GM21381 (cell line): ENCODE data around the gene NRL.

ENCODE experiments used
- ATAC-seq: cut with Tn5 transposase; IDR thresholded peaks from one replicate; pipeline ENCODE4 v1.9.1; 2021; ENCODE audit warnings: mild to moderate bottlenecking, moderate library complexity; ENCODE audit not compliant: unreplicated experiment

The NRL gene

DNA sequence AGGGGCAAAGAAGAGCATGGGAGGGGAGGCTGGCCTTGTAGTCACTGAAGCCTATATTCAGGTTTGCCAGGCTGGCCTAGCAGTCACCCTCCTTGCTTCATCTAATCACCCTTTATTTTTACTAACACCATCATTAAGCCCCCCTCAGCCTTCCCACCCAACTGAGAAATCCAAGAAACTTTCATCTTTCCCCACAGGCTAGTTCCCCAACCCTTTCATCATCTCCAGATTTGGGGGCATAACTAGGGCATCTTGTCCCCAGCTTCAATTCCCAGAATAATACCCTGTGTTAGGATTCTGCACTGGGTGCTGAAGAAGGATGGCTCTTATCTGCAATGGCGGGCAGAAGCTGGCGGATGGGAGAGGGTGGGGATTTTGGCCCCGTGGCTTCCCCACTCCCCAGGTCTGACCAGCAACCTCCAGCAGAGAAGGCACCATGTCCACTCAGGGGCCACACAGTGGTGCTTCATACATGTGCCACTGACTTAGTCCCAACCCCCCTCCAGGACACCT, 13.7 kb downstream of the NRL start:
- no peak for ATAC-seq

DNA sequence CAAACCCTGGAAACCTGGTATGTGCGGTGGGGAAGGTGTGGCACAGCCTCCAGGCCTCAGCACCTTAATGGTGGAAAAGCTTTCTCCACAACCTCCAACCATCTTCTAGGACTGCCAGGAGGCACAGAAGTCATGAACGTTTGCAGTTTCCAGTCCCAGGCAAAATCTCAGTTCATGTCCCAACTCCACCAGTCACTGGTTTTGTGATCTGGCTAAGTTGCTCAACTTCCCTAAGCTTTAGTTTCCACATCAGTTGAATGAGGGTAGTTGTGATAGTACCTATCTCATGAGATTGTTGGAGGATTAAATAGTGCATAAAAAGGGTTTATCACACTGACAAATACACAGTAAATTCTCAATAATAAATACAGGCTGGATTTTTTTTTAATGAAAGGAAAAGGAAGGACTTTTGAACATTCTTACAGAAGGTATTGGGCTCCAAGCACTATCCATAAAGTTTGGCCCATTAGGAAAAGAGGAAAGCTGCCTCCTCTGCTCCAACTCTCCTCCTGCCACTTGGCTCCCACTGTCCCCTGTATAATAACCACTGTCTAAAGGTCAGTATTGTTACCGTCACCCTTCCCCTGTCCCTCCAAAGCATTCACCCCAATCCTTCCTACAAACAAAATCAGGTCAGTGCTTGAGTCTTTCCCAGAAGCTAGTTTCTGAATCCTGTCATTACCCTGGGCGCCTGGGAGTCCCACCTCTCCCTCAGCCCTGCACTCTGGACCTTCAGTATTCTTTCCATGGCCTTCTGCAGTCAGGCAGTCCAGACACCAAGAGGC, 14.4 kb downstream of the NRL start:
- ATAC-seq, result no peak

DNA sequence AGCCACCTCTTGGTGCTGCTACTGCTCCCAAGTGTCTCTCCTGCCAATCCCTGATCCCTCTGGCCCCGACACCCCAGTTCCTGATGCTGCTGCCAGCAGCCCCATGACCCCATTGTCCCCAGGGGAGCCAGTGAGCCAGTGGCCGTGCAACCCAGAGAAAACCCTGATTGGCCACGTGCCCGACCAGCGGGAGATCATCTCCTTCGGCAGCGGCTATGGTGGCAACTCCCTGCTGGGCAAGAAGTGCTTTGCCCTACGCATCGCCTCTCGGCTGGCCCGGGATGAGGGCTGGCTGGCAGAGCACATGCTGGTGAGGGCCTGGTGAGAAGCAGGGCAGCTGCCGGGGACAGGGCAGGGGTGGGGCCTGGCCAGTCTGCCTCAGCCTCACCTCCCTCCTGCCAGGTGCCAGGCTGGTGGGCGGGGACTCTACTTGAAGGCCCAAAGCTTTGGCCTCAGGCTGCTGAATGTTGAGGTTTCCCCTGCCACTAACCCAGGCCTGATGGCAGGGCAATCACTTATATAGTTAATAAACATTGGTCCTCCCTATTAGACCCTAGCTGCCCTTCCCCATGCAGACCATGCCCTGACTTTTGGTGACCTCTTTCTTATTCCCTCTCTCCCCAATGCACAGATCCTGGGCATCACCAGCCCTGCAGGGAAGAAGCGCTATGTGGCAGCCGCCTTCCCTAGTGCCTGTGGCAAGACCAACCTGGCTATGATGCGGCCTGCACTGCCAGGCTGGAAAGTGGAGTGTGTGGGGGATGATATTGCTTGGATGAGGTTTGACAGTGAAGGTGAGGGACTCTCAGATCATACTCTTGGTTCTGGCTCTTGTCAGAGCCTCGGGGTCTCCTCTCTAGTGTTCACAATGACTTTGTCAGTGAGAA, 15.6 kb downstream of the NRL start:
- no peak for ATAC-seq

- ATAC-seq, result no peak
Measured at GRCh38 chr14:24098229-24098926, 16.4 kb downstream of the NRL start.

GRCh38 chr14:24096545-24097181, 18.1 kb downstream of the NRL start:
- ATAC-seq, result no peak

- ATAC-seq, result peak; percentile 54
Measured at GRCh38 chr14:24095271-24096068, 19.3 kb downstream of the NRL start.

DNA sequence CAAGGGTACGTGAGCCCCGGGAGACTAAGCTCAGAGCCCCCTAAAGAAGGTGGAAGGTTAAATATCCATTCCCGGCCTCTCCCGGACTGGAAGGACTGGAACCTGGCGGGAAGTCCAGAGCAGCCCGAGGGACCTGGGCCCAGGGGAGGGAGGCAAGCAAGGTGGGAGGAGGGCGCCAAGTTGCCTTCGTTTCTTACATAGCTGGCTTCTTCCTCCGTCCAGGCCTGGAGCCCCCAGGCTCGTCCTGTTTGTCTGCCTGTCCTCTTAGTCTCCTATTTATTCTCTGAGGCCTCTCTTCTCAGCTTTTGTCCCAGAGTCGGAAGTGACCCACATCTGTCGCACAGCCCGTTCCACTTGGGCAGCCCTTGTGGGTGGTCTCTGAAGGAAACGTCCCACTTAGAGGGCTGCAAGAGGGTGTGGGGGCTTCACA, 19.9 kb downstream of the NRL start:
- ATAC-seq, result no peak

GRCh38 chr14:24093901-24094840, 20.6 kb downstream of the NRL start, which contains the start of gene PCK2:
Gene PCK2 (plus strand): TSS chr14:24094311. CDS start chr14:24094406, 95 bp downstream.
- peak; percentile 51 for ATAC-seq

GRCh38 chr14:24093207-24093900, 21.4 kb downstream of the NRL start:
- ATAC-seq, result no peak

- no peak for ATAC-seq
Measured at GRCh38 chr14:24092505-24093206, 22.1 kb downstream of the NRL start.

GRCh38 chr14:24092110-24092504, 22.6 kb downstream of the NRL start:
- no peak for ATAC-seq

DNA sequence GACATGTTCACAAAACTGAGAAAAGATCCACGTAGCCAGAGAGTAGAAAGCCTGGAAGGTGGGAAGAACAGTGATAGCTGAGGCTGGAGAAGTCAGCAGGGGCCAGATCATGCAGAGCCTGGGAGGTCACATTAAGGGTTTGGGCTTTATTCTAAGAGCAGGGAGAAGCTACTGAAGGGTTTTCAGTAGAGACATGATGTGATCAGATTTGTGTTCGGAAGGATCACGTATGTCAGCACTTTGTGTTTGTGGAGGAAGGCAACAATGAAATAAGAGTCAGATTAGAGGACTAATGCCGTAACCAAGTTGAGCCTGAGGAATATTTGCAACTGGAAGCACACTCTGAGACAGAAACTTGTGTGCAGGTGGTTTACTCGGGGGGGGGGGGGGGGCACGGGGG, 24.9 kb downstream of the NRL start:
- ATAC-seq, result no peak

DNA sequence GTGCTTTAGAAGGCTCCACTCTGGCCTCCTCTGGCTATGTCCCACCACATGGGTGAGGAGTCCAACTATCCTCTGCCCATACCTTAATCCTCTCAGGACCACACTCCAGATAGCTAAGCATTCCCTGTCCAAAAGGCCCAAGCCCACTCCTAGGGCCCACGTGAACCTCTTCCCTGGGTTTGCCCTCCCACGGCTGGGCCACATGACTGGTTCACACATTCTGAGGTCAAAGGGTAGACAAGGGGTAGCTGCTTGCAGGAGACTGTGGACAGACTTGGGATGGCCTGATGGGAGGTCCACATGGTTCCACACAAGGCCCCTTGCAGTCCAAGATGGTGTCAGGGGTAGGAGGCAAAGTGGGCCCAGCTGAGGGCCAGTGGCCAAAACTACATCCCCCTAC, 26.7 kb downstream of the NRL start:
- ATAC-seq, result no peak

DNA sequence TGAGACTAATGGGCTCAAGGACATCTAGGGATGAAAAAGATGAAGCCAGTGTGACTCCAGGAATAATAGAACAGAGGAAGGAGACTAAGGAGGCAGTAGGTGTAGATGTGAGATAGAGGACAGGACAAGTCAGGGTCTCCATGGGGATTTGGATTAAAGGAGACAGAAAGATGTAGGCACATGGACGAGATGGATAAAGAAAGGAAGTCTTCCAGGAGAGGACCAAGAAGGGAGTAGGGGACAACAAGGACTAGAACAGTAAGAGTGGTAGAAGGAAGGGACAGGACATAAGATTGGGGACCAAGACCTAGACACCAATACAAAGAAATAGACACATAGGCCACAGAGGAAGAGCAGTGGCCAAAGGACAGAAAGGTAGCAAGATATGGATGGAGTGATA, 27.7 kb downstream of the NRL start:
- no peak for ATAC-seq

GRCh38 chr14:24086193-24086955, 28.4 kb downstream of the NRL start:
- no peak for ATAC-seq

DNA sequence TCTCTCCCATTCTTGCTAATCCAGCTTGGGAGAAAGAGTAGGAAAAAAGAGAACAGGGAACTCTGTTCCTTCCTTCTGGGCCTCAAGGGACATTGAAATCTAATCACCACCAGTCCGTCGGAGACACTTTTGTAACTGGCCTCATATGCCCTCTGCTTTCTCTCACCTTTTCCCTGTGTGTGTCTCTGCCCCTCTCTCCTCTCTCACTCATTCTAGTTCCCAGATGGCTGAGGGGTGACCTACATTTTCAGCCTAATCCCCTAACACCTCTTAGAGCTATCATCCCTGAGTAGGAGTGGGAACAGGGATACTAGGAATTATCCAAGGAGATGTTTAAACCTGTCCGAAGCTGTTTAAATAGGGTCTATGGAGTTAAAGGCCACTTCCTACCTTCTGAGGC, 29.5 kb downstream of the NRL start:
- ATAC-seq, result no peak

DNA sequence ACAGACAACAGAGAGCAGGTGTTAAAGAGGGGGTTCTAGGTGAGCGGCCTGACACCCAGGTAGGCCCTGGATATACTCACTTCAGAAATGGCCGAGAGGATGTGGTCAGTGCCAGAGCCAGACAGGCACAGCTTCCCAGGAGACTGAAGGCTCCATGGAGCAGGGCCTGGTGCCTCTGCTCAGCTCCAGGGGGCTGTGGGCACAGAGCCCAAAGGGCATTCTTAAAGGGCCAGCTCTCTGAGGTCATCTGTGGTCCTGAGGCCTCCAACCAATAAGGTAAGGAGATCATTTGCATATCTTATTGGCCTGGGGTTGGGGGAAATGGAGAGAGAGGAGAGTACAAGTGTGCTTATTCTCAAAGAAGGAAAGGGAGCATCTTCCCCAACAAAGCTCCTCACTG, 30.3 kb downstream of the NRL start:
- no peak for ATAC-seq
